ENCODE measurements around the gene BLVRA. TPM values are rescaled to one million over a fixed set of nuclear protein-coding genes. Genes with fewer than 3 reads are reported as not detected.

Gene BLVRA
- total RNA-seq, 1 experiment from 2014 or later = 41.2 TPM

- peaks cover 16% of the 10 kb centered on the region for H3K36me3 Mint-ChIP-seq (ENCODE audit: insufficient read depth, unreplicated experiment)
- H3K27me3 Mint-ChIP-seq (ENCODE audit: insufficient read depth, unreplicated experiment) = no peaks in the 10 kb centered on the region
- no peak for TF ChIP-seq CTCF (IDR thresholded peaks at IDR 0.05; ENCODE audit: unreplicated experiment)
- DNase-seq (ENCODE audit: unreplicated experiment) = no peak
- ChIA-PET POLR2A (interaction anchor here (0.7 to 1.6 kb wide), 6 partner anchors 8 to 287 kb away, joined by 3 to 8 read pairs (median 6); partner anchors contain the start of genes BLVRA and COA1), CTCF (interaction anchor here (0.8 kb wide), 1 partner anchor 70 kb away, joined by 3 read pairs; no protein-coding TSS in a partner anchor)
- no peak overlapping the region for H3K27ac Mint-ChIP-seq (ENCODE audit: low read depth, unreplicated experiment)
- no peak overlapping the region for H3K4me3 Mint-ChIP-seq (ENCODE audit: unreplicated experiment)
- H3K4me1 Mint-ChIP-seq (ENCODE audit: insufficient read depth, unreplicated experiment) = peaks cover 13% of the 10 kb centered on the region
- BruUV-seq (replicated peaks) = no TSS peak
- H3K9me3 Mint-ChIP-seq (ENCODE audit: unreplicated experiment) = no peaks in the 10 kb centered on the region
- intact Hi-C loops (cut with micrococcal nuclease) = no loop called here
Observed at GRCh38 chr7:43768887-43769272, 10.4 kb downstream of the BLVRA start.

- POLR2A ChIA-PET = interaction anchor here (0.9 to 1.5 kb wide), 2 partner anchors 10 to 13 kb away, joined by 3 to 7 read pairs; no protein-coding TSS in a partner anchor
- peaks cover 16% of the 10 kb centered on the region for H3K36me3 Mint-ChIP-seq (ENCODE audit: insufficient read depth, unreplicated experiment)
- no peaks in the 10 kb centered on the region for H3K27me3 Mint-ChIP-seq (ENCODE audit: insufficient read depth, unreplicated experiment)
- H3K27ac Mint-ChIP-seq (ENCODE audit: low read depth, unreplicated experiment) = no peak overlapping the region
- H3K9me3 Mint-ChIP-seq (ENCODE audit: unreplicated experiment) = no peaks in the 10 kb centered on the region
- no peak for TF ChIP-seq CTCF (IDR thresholded peaks at IDR 0.05; ENCODE audit: unreplicated experiment)
- no peak for DNase-seq (ENCODE audit: unreplicated experiment)
- intact Hi-C loops (cut with micrococcal nuclease) = no loop called here
- H3K4me1 Mint-ChIP-seq (ENCODE audit: insufficient read depth, unreplicated experiment) = peaks cover 10% of the 10 kb centered on the region
- H3K4me3 Mint-ChIP-seq (ENCODE audit: unreplicated experiment) = no peak overlapping the region
- CTCF ChIA-PET = interaction anchor here (0.8 kb wide), 1 partner anchor 69 kb away, joined by 3 read pairs; no protein-coding TSS in a partner anchor
- BruUV-seq (replicated peaks) = no TSS peak
Observed at GRCh38 chr7:43769281-43769680, 10.8 kb downstream of the BLVRA start.

- intact Hi-C loops (cut with micrococcal nuclease) = no loop called here
- no peaks in the 10 kb centered on the region for H3K9me3 Mint-ChIP-seq (ENCODE audit: unreplicated experiment)
- no peak overlapping the region for H3K4me3 Mint-ChIP-seq (ENCODE audit: unreplicated experiment)
- ChIA-PET POLR2A (interaction anchor here (1.0 kb wide), 1 partner anchor 11 kb away, joined by 3 read pairs; the partner anchor contains the start of gene BLVRA), CTCF (interaction anchor here (0.8 kb wide), 1 partner anchor 69 kb away, joined by 3 read pairs; no protein-coding TSS in a partner anchor)
- H3K36me3 Mint-ChIP-seq (ENCODE audit: insufficient read depth, unreplicated experiment) = peaks cover 16% of the 10 kb centered on the region
- peaks cover 5% of the 10 kb centered on the region for H3K4me1 Mint-ChIP-seq (ENCODE audit: insufficient read depth, unreplicated experiment)
- no peaks in the 10 kb centered on the region for H3K27me3 Mint-ChIP-seq (ENCODE audit: insufficient read depth, unreplicated experiment)
- DNase-seq (ENCODE audit: unreplicated experiment) = no peak
- BruUV-seq (replicated peaks) = no TSS peak
- H3K27ac Mint-ChIP-seq (ENCODE audit: low read depth, unreplicated experiment) = no peak overlapping the region
- TF ChIP-seq CTCF (IDR thresholded peaks at IDR 0.05; ENCODE audit: unreplicated experiment) = no peak
Observed at GRCh38 chr7:43769791-43770465, 11.4 kb downstream of the BLVRA start.

GRCh38 chr7:43771128-43771527 lies 12.6 kb downstream of the BLVRA start:
- DNase-seq (ENCODE audit: unreplicated experiment) = no peak
- H3K27me3 Mint-ChIP-seq (ENCODE audit: insufficient read depth, unreplicated experiment) = no peaks in the 10 kb centered on the region
- no TSS peak for BruUV-seq (replicated peaks)
- peaks cover 10% of the 10 kb centered on the region for H3K36me3 Mint-ChIP-seq (ENCODE audit: insufficient read depth, unreplicated experiment)
- H3K27ac Mint-ChIP-seq (ENCODE audit: low read depth, unreplicated experiment) = no peak overlapping the region
- H3K4me1 Mint-ChIP-seq (ENCODE audit: insufficient read depth, unreplicated experiment) = peaks cover 5% of the 10 kb centered on the region
- CTCF ChIA-PET = interaction anchor here (0.9 kb wide), 1 partner anchor 41 kb away, joined by 3 read pairs; no protein-coding TSS in a partner anchor
- intact Hi-C loops (cut with micrococcal nuclease) = no loop called here
- H3K4me3 Mint-ChIP-seq (ENCODE audit: unreplicated experiment) = no peak overlapping the region
- H3K9me3 Mint-ChIP-seq (ENCODE audit: unreplicated experiment) = no peaks in the 10 kb centered on the region
- TF ChIP-seq CTCF (IDR thresholded peaks at IDR 0.05; ENCODE audit: unreplicated experiment) = no peak
- POLR2A ChIA-PET = interaction anchor here (1.0 kb wide), 1 partner anchor 12 kb away, joined by 3 read pairs; the partner anchor contains the start of gene BLVRA
